Endothelial cell of umbilical vein (primary cell): Measurements from ENCODE around the gene SIPA1L3. TPM values are rescaled to one million over a fixed set of nuclear protein-coding genes. Genes with fewer than 3 reads are reported as not detected.

Experiments used
- BruUV-seq: library from RNA; stranded (reverse); fragments of 400-500 nt; replicated peaks from 2 replicates; lab custom pipeline; 2021; lab: Mats Ljungman, UMichigan
- CTCF ChIA-PET: fragments of 300-600, 350-600 bp; sonication (Branson Sonifier 250); formaldehyde crosslinking; loops from one replicate; lab custom pipeline; 2021; ENCODE audit warnings: antibody characterized with exemption, inconsistent platforms; lab: Charles Lee
- POLR2A ChIA-PET: fragments of 300-600, 350-600 bp; sonication (Branson Sonifier 250); formaldehyde crosslinking; loops from one replicate; lab custom pipeline; 2021; ENCODE audit warnings: antibody characterized with exemption, inconsistent platforms; lab: Charles Lee
- DNase-seq: peaks from one replicate; pipeline ENCODE4 v3.0.0-alpha.2; 2011; ENCODE audit warnings: low read depth, low spot score
- FAIRE-seq: peaks from 2 replicates; lab custom pipeline; 2011; peaks lifted over from hg19 to GRCh38; lab: Jason Lieb, UNC
- H2AFZ ChIP-seq: 2 replicates; pipeline ENCODE4 v1.6.0; 2012; ENCODE audit warnings: low read depth, low read length, control low read depth, inconsistent platforms
- H3K27ac ChIP-seq: 2 replicates; pipeline ENCODE4 v1.5.1; 2011; ENCODE audit warnings: low read depth, mild to moderate bottlenecking, control low read depth, low read length, moderate library complexity; ENCODE audit not compliant: insufficient read depth
- H3K27me3 ChIP-seq, 2 experiments: 2 replicates each; pipeline versions ENCODE4 v1.6.0 to v1.6.1; 2011; ENCODE audit warnings: low read length in 2 of 2, mixed read lengths in 1 of 2; ENCODE audit not compliant: control insufficient read depth in 2 of 2, insufficient read depth in 2 of 2
- H3K36me3 ChIP-seq, 2 experiments: 2 replicates in 1 of 2; 3 replicates in 1 of 2; pipeline ENCODE4 v1.5.1; 2011; ENCODE audit warnings: low read length in 2 of 2, mild to moderate bottlenecking in 1 of 2, moderate library complexity in 1 of 2; ENCODE audit not compliant: control insufficient read depth in 2 of 2, insufficient read depth in 2 of 2; ENCODE audit errors: extremely low read depth in 1 of 2
- H3K4me1 ChIP-seq: 3 replicates; pipeline ENCODE4 v1.5.1; 2011; ENCODE audit warnings: mild to moderate bottlenecking, low read length; ENCODE audit not compliant: control insufficient read depth, insufficient read depth; ENCODE audit errors: extremely low read depth
- H3K4me2 ChIP-seq: 2 replicates; pipeline ENCODE4 v1.6.1; 2011; ENCODE audit warnings: low read length, control low read depth, mixed read lengths; ENCODE audit not compliant: insufficient read depth
- H3K4me3 ChIP-seq, 3 experiments: fragments of 200-600 bp in 1 of 3; sonication (generic), shearing (Covaris generic) in 1 of 3; replicated peaks in 1 of 3; 2 replicates each; pipeline ENCODE4 v1.5.1; 2011 to 2016; ENCODE audit warnings: control low read depth in 3 of 3, low read length in 3 of 3, mild to moderate bottlenecking in 2 of 3, inconsistent platforms in 1 of 3, low read depth in 1 of 3, moderate library complexity in 1 of 3; ENCODE audit not compliant: insufficient read depth in 1 of 3
- H3K79me2 ChIP-seq: 2 replicates; pipeline ENCODE4 v1.6.0; 2012; ENCODE audit warnings: low read length, inconsistent platforms; ENCODE audit not compliant: control insufficient read depth, insufficient read depth
- H3K9ac ChIP-seq: replicated peaks from 2 replicates; pipeline ENCODE3; 2011; ENCODE audit warnings: low read length, control low read depth; ENCODE audit not compliant: insufficient read depth; ENCODE audit errors: extremely low read depth
- H3K9me1 ChIP-seq: replicated peaks from 3 replicates; pipeline ENCODE4 v1.6.0; 2011; ENCODE audit warnings: mild to moderate bottlenecking, low read length; ENCODE audit not compliant: control insufficient read depth, insufficient read depth; ENCODE audit errors: extremely low read depth
- H3K9me3 ChIP-seq: replicated peaks from 2 replicates; pipeline ENCODE4 v1.5.1; 2012; ENCODE audit warnings: low read length, inconsistent platforms; ENCODE audit not compliant: control insufficient read depth, insufficient read depth
- H4K20me1 ChIP-seq: replicated peaks from 2 replicates; pipeline ENCODE3; 2011; ENCODE audit warnings: mild to moderate bottlenecking, low read length; ENCODE audit not compliant: control insufficient read depth, insufficient read depth; ENCODE audit errors: extremely low read depth
- EZH2 ChIP-seq: IDR thresholded peaks from 2 replicates; pipeline ENCODE4 v1.6.1; 2012; ENCODE audit warnings: borderline replicate concordance, low read depth, mild to moderate bottlenecking, moderate library complexity, low read length, inconsistent platforms; ENCODE audit not compliant: severe bottlenecking
- FOS ChIP-seq: IDR thresholded peaks from 2 replicates; pipeline ENCODE4 v1.6.1; 2011; ENCODE audit warnings: mild to moderate bottlenecking, low read length, moderate library complexity, borderline replicate concordance; ENCODE audit not compliant: insufficient read depth
- GATA2 ChIP-seq: IDR thresholded peaks from 2 replicates; pipeline ENCODE4 v1.7.0; 2011; ENCODE audit warnings: low read depth, mild to moderate bottlenecking, moderate library complexity, mixed read lengths, low read length; ENCODE audit not compliant: insufficient read length, insufficient read depth
- JUN ChIP-seq: IDR thresholded peaks from 2 replicates; pipeline ENCODE4 v1.6.1; 2011; ENCODE audit warnings: borderline replicate concordance, low read depth; ENCODE audit not compliant: insufficient read length, insufficient read depth
- MAX ChIP-seq: IDR thresholded peaks from 2 replicates; pipeline ENCODE4 v1.6.1; 2011; ENCODE audit not compliant: insufficient read depth, insufficient read length
- MYC ChIP-seq: IDR thresholded peaks from one replicate; pipeline ENCODE4 v1.6.1; 2011; ENCODE audit warnings: mild to moderate bottlenecking, low read depth, low read length
- POLR2A ChIP-seq: IDR thresholded peaks from 2 replicates; pipeline ENCODE4 v1.6.1; 2012; ENCODE audit warnings: low read depth, mild to moderate bottlenecking, control low read depth, low read length
- POLR2AphosphoS5 ChIP-seq: IDR thresholded peaks from 2 replicates; pipeline ENCODE4 v1.6.1; 2012; ENCODE audit warnings: low read depth, mild to moderate bottlenecking, control low read depth, low read length, moderate library complexity; ENCODE audit not compliant: insufficient read depth
- dilution Hi-C: fragments of 300-500 bp; cut with MboI; formaldehyde crosslinking; loops from one replicate; pipeline ENCODE4 v1.15.0; 2019; ENCODE audit warnings: low sequenced_read_pairs; ENCODE audit not compliant: extremely low pct_ligation_motif_present
- intact Hi-C: fragments of 100-400 bp; cut with micrococcal nuclease; formaldehyde crosslinking; loops from one replicate; pipeline ENCODE4 v1.10.0; 2022
- polyA plus RNA-seq, 4 experiments: library from polyadenylated mRNA; depleted of rRNA in 3 of 4; stranded (reverse) in 3 of 4; unstranded in 1 of 4; fragments of >200 nt; gene quantifications; 2 replicates each; pipeline versions ENCODE4 v1.2.1 to v1.2.3, GENCODE V29; 2011 to 2012; ENCODE audit warnings: missing spikeins in 1 of 4
- total RNA-seq: library from RNA; stranded (reverse); gene quantifications from 2 replicates; pipeline ENCODE4 v1.2.3, GENCODE V29; 2021

The SIPA1L3 gene
- total and polyA plus RNA-seq, 2 donors (not counting 3 experiments of a cell fraction or from before 2014, with no cell fraction given) = 14.2 to 47.2 TPM

- no peak for TF ChIP-seq JUN
- peak; percentile 63 for TF ChIP-seq FOS
- no peaks in the 10 kb centered on the region for H3K36me3 ChIP-seq
- no peaks in the 10 kb centered on the region for H3K9me3 ChIP-seq
- no peaks in the 10 kb centered on the region for H3K27me3 ChIP-seq
- dilution Hi-C loops (no loop called here), intact Hi-C loops (loop anchor here (2.0 to 5.0 kb wide), 2 partner anchors 49 to 70 kb away; no protein-coding TSS in a partner anchor)
- CTCF ChIA-PET = interaction anchor here (0.9 to 1.4 kb wide), 4 partner anchors 9 to 209 kb away, joined by 3 to 5 read pairs (median 4); no protein-coding TSS in a partner anchor
- H3K27ac ChIP-seq = no peak overlapping the region
- DNase-seq (peak; percentile 24), FAIRE-seq (no peak)
- no peak overlapping the region for H2AFZ ChIP-seq
- H3K4me3 ChIP-seq = no peak overlapping the region
- POLR2A ChIA-PET = interaction anchor here (2.2 kb wide), 1 partner anchor 71 kb away, joined by 9 read pairs; no protein-coding TSS in a partner anchor
- no peaks in the 10 kb centered on the region for H3K9me1 ChIP-seq
- H3K4me1 ChIP-seq = peaks cover 13% of the 10 kb centered on the region
- BruUV-seq = no TSS peak
- H3K79me2 ChIP-seq = peaks cover 69% of the 10 kb centered on the region
- no peak overlapping the region for H3K9ac ChIP-seq
- H4K20me1 ChIP-seq = no peaks in the 10 kb centered on the region
- no peak overlapping the region for H3K4me2 ChIP-seq
Observed at GRCh38 chr19:37932985-37933936, 26.3 kb downstream of the SIPA1L3 start.

- peaks cover 64% of the 10 kb centered on the region for H3K79me2 ChIP-seq
- peaks cover 13% of the 10 kb centered on the region for H3K4me1 ChIP-seq
- no peaks in the 10 kb centered on the region for H3K9me3 ChIP-seq
- POLR2A ChIA-PET = interaction anchor here (2.2 kb wide), 1 partner anchor 70 kb away, joined by 9 read pairs; no protein-coding TSS in a partner anchor
- TF ChIP-seq POLR2AphosphoS5 (no peak), FOS (no peak), MYC (no peak), JUN (no peak), EZH2 (no peak), MAX (no peak), GATA2 (no peak), POLR2A (no peak)
- DNase-seq (no peak), FAIRE-seq (no peak)
- no peak overlapping the region for H3K4me2 ChIP-seq
- dilution Hi-C loops = no loop called here
- no peaks in the 10 kb centered on the region for H3K9me1 ChIP-seq
- no peaks in the 10 kb centered on the region for H4K20me1 ChIP-seq
- H3K27me3 ChIP-seq = no peaks in the 10 kb centered on the region
- H3K36me3 ChIP-seq = no peaks in the 10 kb centered on the region
- CTCF ChIA-PET = interaction anchor here (1.4 kb wide), 1 partner anchor 9 kb away, joined by 3 read pairs; no protein-coding TSS in a partner anchor
- H3K9ac ChIP-seq = no peak overlapping the region
- no peak overlapping the region for H3K4me3 ChIP-seq
- H2AFZ ChIP-seq = no peak overlapping the region
- intact Hi-C loops = loop anchor here (2.0 to 5.0 kb wide), 2 partner anchors 48 to 69 kb away; no protein-coding TSS in a partner anchor
- no peak overlapping the region for H3K27ac ChIP-seq
- BruUV-seq = no TSS peak
Observed at GRCh38 chr19:37933937-37934358, 26.9 kb downstream of the SIPA1L3 start.
